Activated T-helper 1 cell treated with anti-CD3 and anti-CD28 coated beads, Interleukin-2, amount 50 U/mL, for 16 hours (primary cell): ENCODE results near the gene RCOR3.
A peak's percentile ranks its signal among the peaks of the same experiment; 100 is the strongest.
"Not testable (repeated sequence)": the region's sequence is repeated elsewhere in the genome, so short reads cannot be mapped to it uniquely, and the experiment has no call there.

ENCODE experiments used
- DNase-seq, 2 donors: peaks; one replicate each; pipeline ENCODE4 v3.0.0-alpha.2; 2020; ENCODE audit warnings: low read depth in 1 of 2, low spot score in 1 of 2

Gene RCOR3

DNA sequence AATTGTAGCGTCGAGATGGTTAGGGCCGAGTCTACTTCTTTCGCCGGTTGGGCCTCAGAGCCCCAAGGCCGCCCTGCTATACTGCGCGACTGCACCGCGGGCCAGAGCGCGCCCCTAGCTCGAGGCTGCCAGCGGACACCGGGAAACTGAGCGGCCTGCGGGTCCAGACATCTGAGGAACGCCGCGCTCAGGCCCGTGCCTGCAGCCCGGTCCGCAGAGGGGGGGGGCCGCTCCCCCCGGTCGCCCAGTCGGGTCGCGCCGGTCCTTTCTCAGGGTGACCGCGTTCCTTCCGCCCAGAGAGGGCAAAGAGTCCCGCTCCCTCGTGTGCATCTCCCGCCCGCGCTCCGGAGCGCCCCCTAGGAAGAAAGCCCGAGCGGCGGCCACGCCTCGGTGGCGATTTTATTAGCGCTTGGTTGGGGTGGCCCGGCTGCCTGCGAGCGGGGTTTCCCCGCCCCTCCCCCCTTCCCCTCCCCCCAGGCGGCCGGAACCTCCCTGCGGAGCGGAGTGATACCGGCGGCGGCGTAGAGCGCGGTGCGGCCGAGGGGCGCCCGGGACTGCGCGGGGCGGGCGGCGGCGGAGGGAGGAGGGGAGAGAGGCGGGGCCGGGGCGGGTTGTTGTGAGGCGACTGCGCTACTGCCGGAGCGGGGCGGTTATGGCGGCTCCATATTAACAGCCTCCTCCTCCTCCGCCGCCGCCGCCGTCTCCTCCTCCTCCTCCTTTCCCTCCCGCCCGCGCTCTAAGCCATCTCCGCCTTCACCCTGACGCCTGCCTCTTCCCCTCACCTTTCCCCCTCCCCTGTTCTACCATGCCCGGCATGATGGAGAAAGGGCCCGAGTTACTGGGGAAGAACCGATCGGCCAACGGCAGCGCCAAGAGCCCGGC, at the start of gene RCOR3:
TSS of gene RCOR3 (plus strand) at position 611 of the 882 bp plus-strand sequence. CDS start at position 806, 195 bp downstream.
- DNase-seq = peak; percentile 83 to 90

- no peak for DNase-seq
Measured at GRCh38 chr1:211210052-211210451, 49.1 kb upstream of the RCOR3 start.

DNA sequence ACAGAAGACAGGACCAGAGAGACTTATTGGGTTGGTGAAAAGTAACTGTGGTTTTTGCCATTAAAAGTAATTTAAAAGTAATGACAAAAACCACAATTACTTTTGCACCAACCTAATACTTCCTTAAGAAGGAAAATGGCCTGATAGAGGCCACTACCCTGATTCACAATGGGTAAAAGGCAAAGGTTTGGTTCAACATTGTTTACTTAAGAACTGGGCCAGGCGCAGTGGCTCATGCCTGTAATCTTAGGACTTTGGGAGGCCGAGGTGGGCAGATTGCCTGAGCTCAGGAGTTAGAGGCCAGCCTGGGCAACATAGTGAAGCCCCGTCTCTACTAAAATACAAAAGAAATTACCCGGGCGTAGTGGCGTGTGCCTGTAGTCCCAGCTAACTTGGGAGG, 48.2 kb upstream of the RCOR3 start:
- no peak for DNase-seq

DNA sequence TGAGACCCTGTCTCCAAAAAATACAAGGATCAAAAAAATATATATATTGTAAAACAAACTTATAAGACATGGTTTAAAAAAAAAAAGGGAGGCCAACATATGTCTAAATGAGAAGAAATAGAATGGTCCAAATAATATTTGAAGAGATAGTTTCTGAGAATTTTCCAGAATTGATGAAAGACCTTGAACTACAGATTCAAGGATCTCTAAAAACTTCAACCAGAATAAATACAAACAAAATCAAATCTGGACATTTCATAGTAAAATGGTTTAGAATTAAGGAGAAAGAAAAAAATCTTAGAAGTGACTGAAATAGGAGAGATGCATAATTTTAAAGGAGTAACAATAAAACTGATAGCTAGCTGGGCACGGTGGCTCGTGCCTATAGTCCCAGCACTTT, 45.5 kb upstream of the RCOR3 start:
- DNase-seq = no peak

DNA sequence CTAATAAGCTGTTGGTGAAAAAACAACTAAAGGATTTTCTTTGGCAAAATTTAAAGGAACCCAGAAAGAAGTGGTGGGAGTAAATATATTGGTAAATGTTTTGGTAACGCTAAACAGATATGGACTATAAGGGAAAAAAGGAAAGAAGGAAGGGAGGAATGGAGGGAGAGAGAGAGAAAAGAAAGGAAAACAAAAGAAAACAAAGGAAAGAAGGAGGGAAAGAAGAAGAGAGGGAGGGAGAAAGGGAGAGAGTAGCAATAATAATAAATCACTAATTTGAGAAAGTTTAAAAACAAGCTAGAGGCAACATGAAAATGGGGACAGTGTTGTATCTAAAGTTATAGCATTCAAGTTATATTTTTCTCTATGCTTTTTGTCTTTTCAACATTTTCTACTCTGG, 43.6 kb upstream of the RCOR3 start:
- DNase-seq = no peak

- DNase-seq = no peak
Measured at GRCh38 chr1:211217392-211217791, 41.8 kb upstream of the RCOR3 start.

DNA sequence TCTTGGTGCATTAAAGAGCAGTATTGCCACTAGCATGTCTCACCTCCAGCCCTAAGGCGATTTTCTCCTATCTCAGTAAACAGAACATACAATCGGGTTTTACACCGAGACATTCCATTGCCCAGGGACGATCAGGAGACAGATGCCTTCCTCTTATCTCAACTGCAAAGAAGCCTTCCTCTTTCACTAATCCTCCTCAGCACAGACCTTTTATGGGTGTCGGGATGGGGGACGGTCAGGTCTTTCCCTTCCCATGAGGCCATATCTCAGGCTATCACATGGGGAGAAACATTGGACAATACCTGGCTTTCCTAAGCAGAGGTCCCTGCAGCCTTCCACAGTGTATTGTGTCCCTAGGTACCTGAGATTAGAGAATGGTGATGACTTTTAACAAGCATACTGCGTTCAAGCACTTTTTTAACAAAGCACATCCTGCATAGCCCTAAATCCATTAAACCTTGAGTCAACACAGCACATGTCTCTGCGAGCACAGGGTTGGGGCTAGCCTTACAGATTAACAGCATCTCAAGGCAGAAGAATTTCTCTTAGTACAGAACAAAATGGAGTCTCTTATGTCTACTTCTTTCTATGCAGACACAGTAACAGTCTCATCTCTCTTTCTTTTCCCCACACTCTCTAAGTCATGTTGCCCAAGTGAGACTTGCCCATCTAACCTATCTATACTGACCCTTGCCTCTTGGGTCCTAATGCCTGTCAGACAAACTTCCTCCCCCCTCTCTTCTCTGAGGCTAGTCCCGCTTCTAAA, 36.5 kb upstream of the RCOR3 start:
- not testable (repeated sequence) for DNase-seq

DNA sequence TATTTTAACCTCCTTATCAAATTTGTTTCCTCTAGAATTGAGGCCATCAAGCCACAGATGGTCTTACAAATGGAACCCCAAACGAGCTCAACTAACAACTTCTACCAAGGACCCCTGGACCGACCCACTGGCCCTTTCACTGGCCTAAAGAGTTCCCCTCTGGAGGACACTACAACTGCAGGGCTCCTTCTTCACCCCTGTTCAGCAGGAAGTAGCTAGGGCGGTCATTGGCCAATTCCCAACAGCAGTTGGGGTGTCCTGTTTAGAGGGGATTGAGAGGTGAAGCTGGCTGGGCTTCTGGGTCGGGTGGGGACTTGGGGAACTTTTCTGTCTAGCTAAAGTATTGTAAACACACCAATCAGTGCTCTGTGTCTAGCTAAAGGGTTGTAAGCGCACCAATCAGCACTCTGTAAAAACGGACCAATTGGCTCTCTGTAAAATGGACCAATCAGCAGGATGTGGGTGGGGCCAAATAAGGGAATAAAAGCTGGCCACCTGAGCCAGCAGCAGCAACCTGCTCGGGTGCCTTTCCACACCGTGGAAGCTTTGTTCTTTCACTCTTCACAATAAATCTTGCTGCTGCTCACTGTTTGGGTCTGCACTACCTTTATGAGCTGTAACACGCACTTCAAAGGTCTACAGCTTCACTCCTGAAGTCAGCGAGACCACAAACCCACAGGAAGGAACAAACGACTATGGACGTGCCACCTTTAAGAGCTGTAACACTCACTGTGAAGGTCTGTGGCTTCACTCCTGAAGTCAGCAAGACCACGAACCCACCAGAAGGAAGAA, 30.4 kb upstream of the RCOR3 start:
- peak in 1 of 2 donors; percentile 3 for DNase-seq

GRCh38 chr1:211229365-211229759, 29.8 kb upstream of the RCOR3 start:
- DNase-seq = no peak

DNA sequence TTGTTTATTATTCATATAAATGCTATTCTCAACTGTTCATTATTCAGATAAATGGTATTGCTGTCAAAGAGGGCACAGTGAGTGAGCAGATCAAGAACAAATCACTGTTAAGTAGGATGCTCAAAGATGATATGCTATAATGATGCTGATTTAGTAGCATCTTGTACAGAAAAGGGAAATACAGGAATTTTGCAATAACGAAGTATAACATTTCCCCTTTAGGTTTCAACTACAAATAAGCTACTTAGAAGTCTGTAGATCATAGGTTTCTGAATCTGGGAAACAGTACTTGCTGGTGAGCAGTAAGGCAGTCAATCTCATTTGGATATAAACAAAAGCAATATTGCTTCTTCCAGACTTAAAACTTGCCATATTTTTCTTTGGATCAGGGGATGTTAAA, 27.3 kb upstream of the RCOR3 start:
- DNase-seq = no peak

DNA sequence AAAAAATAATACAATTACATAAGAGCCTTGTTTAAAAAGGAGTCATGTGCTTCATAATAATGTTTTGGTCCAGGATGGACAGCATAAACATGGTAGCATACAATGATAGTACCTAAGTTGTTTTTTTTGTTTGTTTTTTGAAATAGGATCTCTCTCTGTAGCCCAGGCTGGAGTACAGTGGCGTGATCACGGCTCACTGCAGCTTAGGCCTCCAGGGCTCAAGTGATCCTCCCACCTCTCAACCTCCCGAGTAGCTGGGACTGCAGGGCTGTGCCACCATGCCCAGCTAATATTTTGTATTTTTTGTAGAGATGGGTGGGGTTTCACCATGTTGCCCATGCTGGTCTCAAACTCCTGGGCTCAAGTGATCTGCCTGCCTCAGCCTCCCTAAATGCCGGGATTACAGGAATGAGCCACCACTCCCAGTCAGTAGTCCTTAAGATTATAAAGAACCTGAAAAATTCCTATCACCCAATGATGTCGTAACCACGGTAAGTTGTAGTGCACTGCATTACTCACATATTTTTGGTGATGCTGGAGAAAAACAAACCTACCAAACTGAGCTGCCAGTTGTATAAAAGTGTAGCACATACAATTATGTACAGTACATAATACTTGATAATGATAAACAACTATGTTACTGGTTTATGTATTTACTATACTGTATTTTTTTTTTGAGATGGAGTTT, 22.4 kb upstream of the RCOR3 start:
- no peak for DNase-seq

GRCh38 chr1:211237579-211237978, 21.6 kb upstream of the RCOR3 start:
- no peak for DNase-seq

DNA sequence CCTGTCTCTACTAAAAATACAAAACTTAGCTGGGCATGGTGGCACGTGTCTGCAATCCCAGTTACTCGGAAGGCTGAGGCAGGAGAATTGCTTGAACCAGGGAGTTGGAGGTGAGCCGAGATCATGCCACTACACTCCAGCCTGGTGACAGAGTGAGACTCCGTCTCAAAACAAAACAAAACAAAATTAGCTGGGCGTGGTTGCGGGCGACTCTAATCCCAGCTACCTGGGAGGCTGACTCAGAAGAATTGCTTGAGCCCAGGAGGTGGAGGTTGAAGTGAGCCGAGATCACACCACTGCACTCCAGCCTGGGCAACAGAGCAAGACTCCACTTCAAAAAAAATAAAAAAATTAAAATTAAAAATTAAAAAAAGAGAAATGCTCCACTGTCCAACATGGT, 18.6 kb upstream of the RCOR3 start:
- not testable (repeated sequence) for DNase-seq

DNA sequence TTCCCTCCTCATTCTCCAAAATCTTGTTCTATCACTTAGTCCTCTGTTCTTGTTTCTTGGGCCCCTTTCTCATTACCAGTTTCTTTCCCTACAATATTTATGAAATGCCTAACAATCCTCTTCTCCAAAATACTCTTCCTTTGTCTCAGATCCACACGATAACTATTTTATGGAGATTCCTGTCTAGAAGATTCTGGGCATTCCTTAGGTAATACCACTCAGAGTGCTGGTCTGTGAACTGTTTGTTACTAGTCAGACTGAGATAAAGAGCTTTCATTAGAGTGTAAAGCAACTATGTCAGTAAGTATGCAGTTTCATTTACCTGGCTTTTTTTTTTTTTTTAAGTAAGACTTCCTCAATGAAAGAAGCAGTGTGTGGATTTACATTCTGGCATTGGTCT, 18.1 kb upstream of the RCOR3 start:
- no peak for DNase-seq

DNA sequence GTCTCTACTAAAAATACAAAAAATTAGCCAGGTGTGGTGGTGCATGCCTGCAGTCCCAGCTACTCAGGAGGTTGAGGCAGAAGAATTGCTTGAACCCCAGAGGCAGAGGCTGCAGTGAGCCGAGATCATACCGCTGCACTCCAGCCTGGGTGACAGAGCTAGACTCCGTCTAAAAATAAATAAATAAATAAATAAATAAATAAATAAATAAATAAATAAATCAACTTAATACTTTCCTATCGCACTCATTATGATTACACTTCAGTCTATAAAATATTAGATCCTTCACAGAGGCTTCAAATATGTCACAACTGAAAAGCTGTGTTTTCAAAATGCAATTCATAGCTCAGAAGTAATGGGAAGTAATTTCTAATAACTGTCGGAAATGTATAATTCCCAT, 15.5 kb upstream of the RCOR3 start:
- not testable (repeated sequence) for DNase-seq

- not testable (repeated sequence) for DNase-seq
Measured at GRCh38 chr1:211246583-211246982, 12.6 kb upstream of the RCOR3 start.

DNA sequence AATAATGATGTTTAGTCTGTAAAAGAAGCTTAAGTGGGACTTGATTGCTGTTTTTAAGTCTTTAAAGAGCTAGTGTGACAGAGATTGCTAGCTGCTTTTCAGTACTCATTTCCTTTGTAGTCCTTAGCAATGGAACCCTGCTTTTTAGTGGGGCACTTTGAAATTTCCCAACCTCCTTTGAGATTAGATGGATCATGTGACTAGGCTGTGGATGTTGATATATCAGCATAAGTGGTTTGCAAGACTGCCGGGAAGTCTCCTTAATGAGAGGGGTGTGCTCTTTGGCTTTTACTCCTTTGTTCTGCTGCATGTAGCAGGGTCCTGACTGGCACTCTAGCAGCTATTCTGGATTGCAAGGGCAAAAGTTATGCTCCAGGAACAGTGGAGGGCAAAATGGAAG, 11.2 kb upstream of the RCOR3 start:
- no peak for DNase-seq

GRCh38 chr1:211249611-211250010, 9.6 kb upstream of the RCOR3 start:
- not testable (repeated sequence) for DNase-seq

DNA sequence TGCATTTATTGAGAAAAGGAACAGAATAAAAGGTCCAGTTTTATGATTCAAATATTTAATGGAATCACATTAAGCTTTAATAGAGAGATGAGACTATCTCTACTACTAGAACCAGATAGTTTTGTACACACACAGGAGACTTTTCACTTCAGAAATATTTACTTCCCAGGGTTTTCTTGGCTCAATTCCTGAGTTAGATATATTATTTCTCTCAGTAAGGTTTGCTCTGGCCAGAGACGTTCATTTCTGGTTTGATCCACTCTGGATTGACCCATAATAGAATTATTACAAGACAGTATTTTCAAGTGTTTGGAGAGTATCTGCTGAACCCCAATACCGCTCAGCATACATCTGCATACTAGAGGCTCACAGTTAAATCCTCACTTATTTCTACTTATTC, 1.3 kb upstream of the RCOR3 start:
- DNase-seq = no peak

GRCh38 chr1:211258310-211258755, 833 bp upstream of the RCOR3 start:
- peak; percentile 15 to 33 for DNase-seq

- DNase-seq = no peak
Measured at GRCh38 chr1:211259638-211260126, 516 bp downstream of the RCOR3 start.
